ENCODE data around the gene PHC3. TPM values are rescaled to one million over a fixed set of nuclear protein-coding genes. Genes with fewer than 3 reads are reported as not detected.

PHC3 gene
- total and polyA plus RNA-seq, 2 of the 13 experiments (the other 11 are each of a cell fraction or from before 2014, with no cell fraction given), result 24.1 to 49.0 TPM

GRCh38 chr3:170180908-170181885 is at the start of gene PHC3 (continued):
- TF ChIP-seq ZNF10 (CRISPR knock-in tag; IDR thresholded peaks at IDR 0.05; ENCODE audit: borderline replicate concordance, low read depth), result no peak
- TF ChIP-seq AKAP8 (CRISPR knock-in tag; IDR thresholded peaks at IDR 0.05), result peak; percentile 33; the same call in 1 of the 2 replicates
- no peak for TF ChIP-seq POLR2AphosphoS2 (IDR thresholded peaks at IDR 0.05; ENCODE audit: low read depth, low read length)
- TF ChIP-seq ZNF570 (CRISPR knock-in tag; IDR thresholded peaks at IDR 0.05; ENCODE audit: borderline replicate concordance), result no peak
- no peak for TF ChIP-seq PBX2 (CRISPR knock-in tag; IDR thresholded peaks at IDR 0.05)
- 0 out of 2 replicates have a peak, but pooled peaks have one; percentile 58 for TF ChIP-seq ZSCAN31 (CRISPR knock-in tag; IDR thresholded peaks at IDR 0.05; ENCODE audit: low read depth)
- TF ChIP-seq MAF1 (CRISPR knock-in tag; IDR thresholded peaks at IDR 0.05; ENCODE audit: borderline replicate concordance), result 0 out of 2 replicates have a peak, but pooled peaks have one; percentile 62
- TF ChIP-seq JUND (CRISPR knock-in tag; IDR thresholded peaks at IDR 0.05), result no peak
- no peak for TF ChIP-seq MIER2 (CRISPR knock-in tag; IDR thresholded peaks at IDR 0.05)
- no peak for TF ChIP-seq ZNF713 (CRISPR knock-in tag; IDR thresholded peaks at IDR 0.05)
- TF ChIP-seq SYNCRIP (IDR thresholded peaks at IDR 0.05; ENCODE audit: insufficient read depth, low read depth, low read length), result no peak
- TF ChIP-seq IRF1 (CRISPR knock-in tag; IDR thresholded peaks at IDR 0.05; ENCODE audit: low read depth), result no peak
- TF ChIP-seq ZEB1 (IDR thresholded peaks at IDR 0.05; ENCODE audit: insufficient replicate concordance, low read depth), result no peak
- no peak for TF ChIP-seq CBX5 (CRISPR knock-in tag; IDR thresholded peaks at IDR 0.05; ENCODE audit: borderline replicate concordance)
- peak; percentile 91 for TF ChIP-seq RAD51 (IDR thresholded peaks at IDR 0.05; ENCODE audit: borderline replicate concordance)
- TF ChIP-seq HNF4G (IDR thresholded peaks at IDR 0.05; ENCODE audit: borderline replicate concordance, low read depth, low read length), result no peak
- TF ChIP-seq HNF4G (CRISPR knock-in tag; IDR thresholded peaks at IDR 0.05; ENCODE audit: borderline replicate concordance, low read depth), result 0 out of 2 replicates have a peak, but pooled peaks have one; percentile 10
- TF ChIP-seq TBL1XR1 (IDR thresholded peaks at IDR 0.05; ENCODE audit: borderline replicate concordance, low read length, partially characterized antibody), result peak; percentile 42
- TF ChIP-seq MAX (IDR thresholded peaks at IDR 0.05), result peak; percentile 63
- TF ChIP-seq ZFP36L1 (CRISPR knock-in tag; IDR thresholded peaks at IDR 0.05), result no peak
- TF ChIP-seq ARID2 (CRISPR knock-in tag; IDR thresholded peaks at IDR 0.05; ENCODE audit: borderline replicate concordance), result no peak
- TF ChIP-seq ISL2 (CRISPR knock-in tag; IDR thresholded peaks at IDR 0.05), result no peak; the same call in none of the 2 replicates
- 0 out of 2 replicates have a peak, but pooled peaks have one; percentile 17 for TF ChIP-seq ATF2 (CRISPR knock-in tag; IDR thresholded peaks at IDR 0.05)
- no peak; the same call in 1 of the 2 replicates for TF ChIP-seq CAMTA2 (CRISPR knock-in tag; IDR thresholded peaks at IDR 0.05; ENCODE audit: borderline replicate concordance)
